Measurements from ENCODE around the gene CDK14.

CDK14 gene

GRCh38 chr7:90688810-90689209 is 92.7 kb downstream of the CDK14 start:
- no peak for DNase-seq

GRCh38 chr7:90689260-90689659 is 93.1 kb downstream of the CDK14 start:
- DNase-seq = no peak

- no peak for DNase-seq
These were observed 94.2 kb downstream of the CDK14 start for GRCh38 chr7:90690159-90690858.

GRCh38 chr7:90692396-90692795 is 96.3 kb downstream of the CDK14 start:
- no peak for DNase-seq

GRCh38 chr7:90692947-90693346 is 96.8 kb downstream of the CDK14 start:
- DNase-seq = no peak

DNA sequence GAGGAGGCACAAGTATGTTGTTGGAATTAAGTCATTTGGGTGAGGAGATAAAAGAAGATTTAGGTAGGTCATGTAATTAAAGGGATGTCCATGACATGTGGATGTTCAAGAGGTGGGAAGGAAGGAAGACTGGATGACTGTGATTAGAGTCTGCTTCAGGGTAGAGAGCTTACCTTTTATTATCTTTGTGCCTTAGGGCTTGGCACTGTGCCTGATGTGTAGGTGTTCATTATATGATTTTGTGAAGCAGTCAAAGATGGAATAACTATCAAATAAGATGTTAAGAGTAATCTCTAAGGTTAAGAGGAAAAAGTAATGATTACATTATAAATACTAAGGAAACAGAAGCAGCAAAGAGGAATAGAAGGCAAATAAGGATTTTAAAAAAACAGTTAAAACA is 97.8 kb downstream of the CDK14 start:
- DNase-seq = no peak

- no peak for DNase-seq
These were observed 102.5 kb downstream of the CDK14 start for GRCh38 chr7:90698616-90699015.

DNA sequence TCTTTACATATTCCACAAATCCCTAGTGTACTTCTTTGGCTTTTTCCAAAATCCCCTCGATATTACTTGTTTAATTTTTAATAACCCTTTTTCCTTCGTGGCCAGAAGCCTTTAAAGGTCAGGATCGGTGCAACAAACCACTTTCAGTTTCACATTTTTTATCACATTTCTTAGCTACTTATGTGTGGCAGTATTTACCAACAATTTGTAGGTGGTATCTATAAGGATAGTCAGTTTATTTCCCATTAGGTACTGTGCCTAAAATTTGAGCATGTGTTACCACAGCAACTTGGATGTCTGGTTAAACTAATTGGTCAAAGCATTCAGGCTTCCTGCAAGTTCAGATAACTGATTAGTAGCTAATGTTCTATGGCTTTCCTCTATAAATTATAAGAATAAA is 104.9 kb downstream of the CDK14 start:
- DNase-seq = no peak

GRCh38 chr7:90701771-90702170 is 105.7 kb downstream of the CDK14 start:
- DNase-seq = no peak

DNA sequence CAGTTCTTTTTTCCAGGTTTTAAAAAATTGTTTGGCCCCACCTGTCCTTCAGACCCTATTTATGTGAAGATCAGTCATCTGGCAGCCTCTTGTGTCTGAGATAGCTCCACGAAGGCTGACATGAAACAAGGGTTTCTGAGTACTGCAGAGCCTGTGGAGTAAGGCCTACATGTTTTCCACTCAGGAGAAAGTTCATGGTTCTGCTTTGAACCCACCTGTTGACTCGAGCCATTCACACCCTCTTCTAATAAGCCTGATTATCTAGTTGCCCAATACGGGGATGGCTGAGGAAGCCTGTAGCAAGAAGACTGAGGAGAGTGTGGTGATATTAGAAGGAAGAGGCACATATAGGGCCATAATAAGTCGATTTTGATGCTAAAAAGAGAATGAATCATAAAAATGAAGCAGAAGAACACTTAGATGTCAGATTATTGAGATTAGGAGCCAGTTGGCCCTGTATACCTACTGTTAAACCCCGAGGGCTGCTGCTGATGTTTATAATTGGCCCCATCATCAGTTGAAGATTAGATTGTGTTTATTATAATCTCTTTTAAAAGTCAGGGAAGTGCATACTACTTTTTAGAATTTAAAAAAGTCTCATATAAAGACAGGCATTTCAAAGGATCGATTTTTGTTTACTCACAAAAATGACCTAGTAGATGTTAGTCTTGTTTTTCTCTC is 109.4 kb downstream of the CDK14 start:
- no peak for DNase-seq

DNA sequence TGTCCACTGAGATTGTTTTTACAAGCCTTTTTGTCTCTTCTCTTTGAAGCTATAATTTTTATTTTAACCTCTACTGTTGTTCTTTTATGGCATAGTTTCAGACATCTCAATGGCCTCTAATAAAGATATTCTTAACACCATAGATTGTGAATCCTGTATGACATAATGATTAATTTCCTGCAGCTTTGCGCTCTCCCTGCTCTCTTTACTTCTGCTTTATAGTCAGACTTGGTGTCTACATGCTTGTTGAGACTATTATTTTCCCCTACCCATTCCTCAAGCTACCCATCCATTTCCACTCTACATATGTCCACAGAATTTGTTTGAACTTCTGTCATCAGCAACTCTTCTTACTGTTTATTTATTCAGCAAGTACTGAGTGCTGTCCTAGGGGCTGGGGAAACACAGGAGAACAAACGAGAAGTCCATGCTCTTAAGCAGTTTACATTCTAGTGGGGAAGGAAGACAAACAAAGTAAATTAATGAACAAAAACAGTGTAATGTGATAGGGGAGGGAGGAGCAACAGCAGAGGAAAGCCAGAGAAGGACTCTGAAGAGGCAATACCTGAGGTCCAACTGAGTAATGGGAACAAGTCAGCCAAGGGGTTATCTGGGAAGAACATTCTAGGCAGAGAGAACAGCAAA is 110.1 kb downstream of the CDK14 start:
- DNase-seq = no peak

- no peak for DNase-seq
These were observed 112.8 kb downstream of the CDK14 start for GRCh38 chr7:90708841-90709317.

GRCh38 chr7:90709501-90710465 is 113.7 kb downstream of the CDK14 start:
- DNase-seq = no peak

DNA sequence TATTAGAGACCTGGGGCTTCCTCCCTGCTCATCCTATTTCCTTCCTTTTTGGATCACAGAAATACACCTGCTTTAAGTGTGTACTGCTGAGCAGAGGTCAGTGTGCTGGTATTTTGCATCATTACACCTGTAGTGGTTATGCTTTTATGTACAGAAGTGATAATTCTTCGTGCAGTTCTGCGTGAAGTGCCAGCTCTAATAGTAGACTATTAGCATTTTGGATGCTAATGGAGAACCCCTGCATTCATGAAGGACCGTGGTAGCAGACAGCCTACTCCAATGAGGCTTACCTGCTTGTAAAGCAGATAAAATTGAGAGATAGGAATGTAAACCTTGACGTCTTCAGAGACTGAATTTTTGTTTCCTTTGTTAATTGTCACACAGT is 114.3 kb downstream of the CDK14 start:
- no peak for DNase-seq

DNA sequence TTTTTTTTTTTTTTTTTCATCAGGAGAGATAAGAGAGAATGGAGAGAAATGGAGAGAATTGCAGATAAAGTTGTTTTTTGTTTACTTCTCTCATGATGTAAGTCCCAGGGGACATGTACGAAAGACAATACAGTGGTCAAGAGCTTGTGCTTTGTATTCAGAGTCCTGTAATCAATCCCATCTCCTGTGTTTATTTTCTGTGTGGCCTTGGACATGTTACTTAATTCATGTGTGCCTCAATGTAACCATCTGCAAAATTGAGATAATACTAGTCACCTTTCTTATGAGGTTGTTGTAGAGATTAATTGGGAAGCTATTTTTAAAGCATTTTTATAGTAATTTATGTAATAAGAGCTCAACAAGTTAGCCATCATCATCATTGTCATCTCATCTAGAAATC is 117.5 kb downstream of the CDK14 start:
- DNase-seq = no peak

DNA sequence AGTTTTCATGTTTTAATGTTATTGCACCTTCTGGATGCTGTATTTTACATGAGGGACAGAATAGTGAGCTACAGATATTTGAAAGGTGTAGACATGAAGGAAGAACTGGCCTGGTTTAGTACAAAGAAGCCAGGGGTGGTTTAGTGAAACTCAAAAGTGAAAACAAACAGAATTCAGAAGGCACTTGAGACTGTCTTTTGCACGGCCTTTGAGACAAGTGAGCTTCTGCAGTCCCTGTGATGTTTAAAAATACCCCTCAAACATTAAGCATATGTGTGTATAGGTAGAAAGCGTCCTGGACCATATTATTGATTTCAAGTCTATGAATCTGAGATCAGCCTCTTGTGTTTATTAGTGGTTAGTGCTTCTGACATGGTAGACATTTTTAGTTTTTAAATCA is 118.9 kb downstream of the CDK14 start:
- no peak for DNase-seq

- no peak for DNase-seq
These were observed 121.4 kb downstream of the CDK14 start for GRCh38 chr7:90717296-90718060.

GRCh38 chr7:90719155-90719554 is 123.0 kb downstream of the CDK14 start:
- DNase-seq = no peak

DNA sequence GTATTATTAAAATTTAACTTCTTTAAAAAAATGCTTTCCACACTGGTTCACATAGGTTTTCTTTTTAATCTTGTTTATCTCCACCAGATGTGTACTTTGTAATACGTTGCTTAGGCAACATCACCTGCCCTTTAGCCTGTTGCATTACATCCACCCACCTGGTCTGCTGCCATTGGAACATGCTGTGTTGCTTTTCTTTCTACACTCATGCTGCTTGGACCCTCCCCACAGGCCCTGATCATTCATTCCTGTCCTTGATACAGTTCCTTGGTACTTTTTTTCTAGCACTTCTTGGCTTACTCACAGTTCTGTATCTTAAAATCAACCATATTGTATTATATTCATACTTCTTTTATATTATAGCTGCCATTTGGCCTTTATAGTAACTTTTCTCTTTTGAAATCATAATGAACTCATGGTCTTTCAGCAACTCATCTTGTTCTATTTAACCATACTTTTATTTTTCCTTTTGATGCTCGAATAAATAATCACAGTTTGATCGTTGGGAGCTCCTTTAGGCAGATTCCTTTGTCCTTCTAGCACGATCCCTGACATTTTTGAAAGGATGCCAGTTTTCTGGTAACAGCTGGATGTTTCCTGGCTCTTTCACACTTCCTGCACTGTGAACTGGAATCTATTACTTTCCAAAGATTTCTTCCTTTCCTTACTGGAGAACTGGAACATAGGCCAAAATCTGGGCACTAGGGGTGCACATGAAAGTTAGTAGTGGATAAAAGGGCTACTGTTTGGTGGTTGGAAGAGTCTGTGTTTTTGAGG is 125.1 kb downstream of the CDK14 start:
- no peak for DNase-seq

DNA sequence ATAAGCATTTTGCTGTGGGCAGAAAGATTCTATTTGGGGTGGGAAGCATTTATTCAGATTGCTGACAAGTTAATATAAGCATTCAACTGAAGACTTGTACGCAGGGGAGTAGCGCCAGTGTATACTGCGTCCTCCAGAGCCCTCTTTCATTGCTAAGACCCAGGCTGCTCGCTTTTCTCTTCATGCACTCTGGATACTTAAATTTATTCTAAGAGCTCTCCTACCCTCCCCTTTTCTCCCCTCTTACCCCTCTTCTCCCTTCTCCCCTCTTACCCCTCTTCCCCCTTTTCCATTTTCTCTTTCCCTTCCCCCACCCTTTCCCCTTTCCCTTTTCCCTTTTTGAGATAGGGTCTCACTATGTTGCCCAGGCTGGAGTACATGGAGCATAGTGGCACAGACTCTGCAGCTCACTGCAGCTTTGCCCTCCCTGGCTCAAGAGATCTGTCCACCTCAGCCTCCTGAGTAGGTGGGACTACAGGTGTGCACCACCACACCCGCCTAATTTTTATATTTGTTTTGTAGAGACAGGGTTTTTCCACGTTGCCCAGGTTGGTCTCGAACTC is 125.8 kb downstream of the CDK14 start:
- no peak for DNase-seq

- DNase-seq = no peak
These were observed 127.1 kb downstream of the CDK14 start for GRCh38 chr7:90723233-90723632.
